Hepatocyte (in vitro differentiated cells): ENCODE measurements around the gene PRKCA.

Experiments
- CTCF ChIP-seq: fragments of 200-600 bp; sonication (generic); IDR thresholded peaks from 2 replicates; pipeline ENCODE4 v1.5.1; 2016; ENCODE audit warnings: antibody characterized with exemption, mild to moderate bottlenecking; ENCODE audit not compliant: poor library complexity
- EZH2 ChIP-seq: fragments of 200-600 bp; sonication (generic); IDR thresholded peaks from 2 replicates; pipeline ENCODE4 v1.6.1; 2016; ENCODE audit warnings: antibody characterized with exemption, mild to moderate bottlenecking, borderline replicate concordance

GRCh38 chr17:66692421-66692690 lies 389.9 kb downstream of the PRKCA start:
- TF ChIP-seq CTCF (no peak), EZH2 (no peak)
